Panc1 (cell line): Measurements from ENCODE around the gene MEF2A. TPM values are rescaled to one million over a fixed set of nuclear protein-coding genes. Genes with fewer than 3 reads are reported as not detected.

ENCODE experiments used
- ATAC-seq: fragments of 200-7000 bp; cut with Tn5 transposase; 2 replicates; pipeline ENCODE4 v1.9.1; 2020; ENCODE audit warnings: mild to moderate bottlenecking, moderate library complexity
- BruUV-seq: library from RNA; stranded (reverse); fragments of 400-500 nt; replicated peaks from 2 replicates; lab custom pipeline; 2021; lab: Mats Ljungman, UMichigan
- CTCF ChIA-PET: fragments of 300-600 bp; sonication (Branson Sonifier 250); formaldehyde crosslinking; loops from one replicate; lab custom pipeline; 2022; ENCODE audit warnings: antibody characterized with exemption; lab: Charles Lee
- POLR2A ChIA-PET: fragments of 300-600 bp; sonication (Branson Sonifier 250); formaldehyde crosslinking; loops from one replicate; lab custom pipeline; 2022; ENCODE audit warnings: antibody characterized with exemption; lab: Charles Lee
- DNase-seq: peaks from one replicate; pipeline ENCODE4 v3.0.0-alpha.2; 2010; ENCODE audit warnings: low read depth, low spot score
- H3K27ac ChIP-seq: 2 replicates; pipeline ENCODE4 v1.5.1; 2011; ENCODE audit warnings: mild to moderate bottlenecking, low read length, inconsistent platforms
- H3K27me3 ChIP-seq: fragments of 200-500 bp; sonication (Bioruptor generic); 2 replicates; pipeline ENCODE4 v1.6.0; 2014; ENCODE audit warnings: low read length, inconsistent platforms; ENCODE audit not compliant: control insufficient read depth, insufficient read depth
- H3K36me3 ChIP-seq: fragments of 200-500 bp; sonication (Bioruptor generic); 2 replicates; pipeline ENCODE4 v1.5.1; 2014; ENCODE audit warnings: inconsistent platforms, mild to moderate bottlenecking, low read length, moderate library complexity; ENCODE audit not compliant: control insufficient read depth, insufficient read depth
- H3K4me1 ChIP-seq: 2 replicates; pipeline ENCODE4 v1.5.1; 2011; ENCODE audit warnings: inconsistent platforms, mild to moderate bottlenecking, low read length, moderate library complexity; ENCODE audit not compliant: control insufficient read depth, insufficient read depth
- H3K4me3 ChIP-seq, 2 experiments: 2 replicates each; pipeline ENCODE4 v1.5.1; 2011 to 2012; ENCODE audit warnings: low read depth in 2 of 2, low read length in 2 of 2, mild to moderate bottlenecking in 2 of 2, inconsistent platforms in 1 of 2, moderate library complexity in 1 of 2
- H3K9me3 ChIP-seq: fragments of 200-500 bp; sonication (Bioruptor generic); 2 replicates; pipeline ENCODE4 v1.5.1; 2014; ENCODE audit warnings: low read depth, mild to moderate bottlenecking, inconsistent platforms, low read length, moderate library complexity; ENCODE audit not compliant: control insufficient read depth, insufficient read depth
- POLR2AphosphoS5 ChIP-seq: IDR thresholded peaks from 2 replicates; pipeline ENCODE4 v1.6.1; 2012; ENCODE audit warnings: mild to moderate bottlenecking, low read depth, low read length, moderate library complexity
- SIN3A ChIP-seq: IDR thresholded peaks from 2 replicates; pipeline ENCODE4 v1.6.1; 2012; ENCODE audit warnings: low read depth, mild to moderate bottlenecking, low read length, moderate library complexity, borderline replicate concordance; ENCODE audit not compliant: insufficient read depth
- TCF7L2 ChIP-seq: IDR thresholded peaks from 2 replicates; pipeline ENCODE4 v1.6.1; 2011; ENCODE audit warnings: mild to moderate bottlenecking, low read depth, low read length, inconsistent platforms
- in situ Hi-C: cut with HindIII; loops from 2 replicates; pipeline ENCODE4 v1.10.0; 2016; ENCODE audit warnings: low sequenced_read_pairs, low pct_unique_long_range_greater_than_20kb
- intact Hi-C: fragments of 100-400 bp; cut with micrococcal nuclease; formaldehyde crosslinking; loops from one replicate; pipeline ENCODE4 v1.10.0; 2022; ENCODE audit not compliant: unreplicated experiment
- total RNA-seq: library from RNA; stranded (reverse); gene quantifications from one replicate; pipeline ENCODE4 v1.2.1, GENCODE V29; 2021; ENCODE audit not compliant: unreplicated experiment
- TF ChIP-seq, protein P1 (sequence below): fragments of 450-650 bp; IDR thresholded peaks from 2 replicates; pipeline ENCODE4 v1.5.1; 2017; ENCODE audit warnings: mild to moderate bottlenecking
- TF ChIP-seq, protein P2 (sequence below), 2 experiments: IDR thresholded peaks; 2 replicates each; pipeline ENCODE4 v1.6.1; 2011 to 2012; ENCODE audit warnings: low read depth in 2 of 2, control low read depth in 1 of 2, low read length in 1 of 2, mild to moderate bottlenecking in 1 of 2, moderate library complexity in 1 of 2; ENCODE audit not compliant: insufficient read depth in 1 of 2

Gene MEF2A
- total RNA-seq, 1 experiment from 2014 or later: 31.1 TPM

DNA sequence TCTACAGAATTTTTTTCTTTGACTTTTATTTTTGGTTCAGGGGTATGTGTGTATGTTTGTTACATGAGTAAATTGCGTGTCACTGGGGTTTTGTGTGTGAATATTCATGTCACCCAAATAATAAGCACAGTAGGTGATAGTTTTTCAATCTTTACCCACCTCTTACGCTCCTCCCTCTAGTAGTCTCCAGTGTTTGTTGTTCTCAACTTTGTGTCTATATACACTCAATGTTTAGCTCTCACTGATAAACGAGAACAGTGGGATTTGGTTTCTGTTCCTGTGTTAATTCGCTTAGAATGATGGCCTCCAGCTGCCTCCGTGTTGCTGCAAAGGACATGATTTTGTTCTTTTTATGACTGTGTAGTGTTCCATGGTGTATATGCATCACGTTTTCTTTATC lies 54.4 kb downstream of the MEF2A start:
- Histone ChIP-seq H3K9me3 (peaks cover 9% of the 10 kb centered on the region; the same call in 1 of the 2 replicates), H3K4me1 (no peaks in the 10 kb centered on the region), H3K36me3 (no peaks in the 10 kb centered on the region), H3K27me3 (no peaks in the 10 kb centered on the region), H3K4me3 (no peak overlapping the region), H3K27ac (no peak overlapping the region)
- DNase-seq (no peak), ATAC-seq (no peak)
- TF ChIP-seq, protein P1, sequence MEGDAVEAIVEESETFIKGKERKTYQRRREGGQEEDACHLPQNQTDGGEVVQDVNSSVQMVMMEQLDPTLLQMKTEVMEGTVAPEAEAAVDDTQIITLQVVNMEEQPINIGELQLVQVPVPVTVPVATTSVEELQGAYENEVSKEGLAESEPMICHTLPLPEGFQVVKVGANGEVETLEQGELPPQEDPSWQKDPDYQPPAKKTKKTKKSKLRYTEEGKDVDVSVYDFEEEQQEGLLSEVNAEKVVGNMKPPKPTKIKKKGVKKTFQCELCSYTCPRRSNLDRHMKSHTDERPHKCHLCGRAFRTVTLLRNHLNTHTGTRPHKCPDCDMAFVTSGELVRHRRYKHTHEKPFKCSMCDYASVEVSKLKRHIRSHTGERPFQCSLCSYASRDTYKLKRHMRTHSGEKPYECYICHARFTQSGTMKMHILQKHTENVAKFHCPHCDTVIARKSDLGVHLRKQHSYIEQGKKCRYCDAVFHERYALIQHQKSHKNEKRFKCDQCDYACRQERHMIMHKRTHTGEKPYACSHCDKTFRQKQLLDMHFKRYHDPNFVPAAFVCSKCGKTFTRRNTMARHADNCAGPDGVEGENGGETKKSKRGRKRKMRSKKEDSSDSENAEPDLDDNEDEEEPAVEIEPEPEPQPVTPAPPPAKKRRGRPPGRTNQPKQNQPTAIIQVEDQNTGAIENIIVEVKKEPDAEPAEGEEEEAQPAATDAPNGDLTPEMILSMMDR: no peak
- TF ChIP-seq POLR2AphosphoS5 (no peak), TCF7L2 (no peak), SIN3A (no peak)
- TF ChIP-seq, protein P2, sequence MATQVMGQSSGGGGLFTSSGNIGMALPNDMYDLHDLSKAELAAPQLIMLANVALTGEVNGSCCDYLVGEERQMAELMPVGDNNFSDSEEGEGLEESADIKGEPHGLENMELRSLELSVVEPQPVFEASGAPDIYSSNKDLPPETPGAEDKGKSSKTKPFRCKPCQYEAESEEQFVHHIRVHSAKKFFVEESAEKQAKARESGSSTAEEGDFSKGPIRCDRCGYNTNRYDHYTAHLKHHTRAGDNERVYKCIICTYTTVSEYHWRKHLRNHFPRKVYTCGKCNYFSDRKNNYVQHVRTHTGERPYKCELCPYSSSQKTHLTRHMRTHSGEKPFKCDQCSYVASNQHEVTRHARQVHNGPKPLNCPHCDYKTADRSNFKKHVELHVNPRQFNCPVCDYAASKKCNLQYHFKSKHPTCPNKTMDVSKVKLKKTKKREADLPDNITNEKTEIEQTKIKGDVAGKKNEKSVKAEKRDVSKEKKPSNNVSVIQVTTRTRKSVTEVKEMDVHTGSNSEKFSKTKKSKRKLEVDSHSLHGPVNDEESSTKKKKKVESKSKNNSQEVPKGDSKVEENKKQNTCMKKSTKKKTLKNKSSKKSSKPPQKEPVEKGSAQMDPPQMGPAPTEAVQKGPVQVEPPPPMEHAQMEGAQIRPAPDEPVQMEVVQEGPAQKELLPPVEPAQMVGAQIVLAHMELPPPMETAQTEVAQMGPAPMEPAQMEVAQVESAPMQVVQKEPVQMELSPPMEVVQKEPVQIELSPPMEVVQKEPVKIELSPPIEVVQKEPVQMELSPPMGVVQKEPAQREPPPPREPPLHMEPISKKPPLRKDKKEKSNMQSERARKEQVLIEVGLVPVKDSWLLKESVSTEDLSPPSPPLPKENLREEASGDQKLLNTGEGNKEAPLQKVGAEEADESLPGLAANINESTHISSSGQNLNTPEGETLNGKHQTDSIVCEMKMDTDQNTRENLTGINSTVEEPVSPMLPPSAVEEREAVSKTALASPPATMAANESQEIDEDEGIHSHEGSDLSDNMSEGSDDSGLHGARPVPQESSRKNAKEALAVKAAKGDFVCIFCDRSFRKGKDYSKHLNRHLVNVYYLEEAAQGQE (IDR thresholded peaks at IDR 0.05; ENCODE audit: insufficient read depth in 1 of 2, low read depth in 2 of 2, low read length in 1 of 2): no peak
- no TSS peak for BruUV-seq
- in situ Hi-C loops: no loop called here
- ChIA-PET POLR2A (no interaction called here), CTCF (no interaction called here)
- intact Hi-C loops: no loop called here

DNA sequence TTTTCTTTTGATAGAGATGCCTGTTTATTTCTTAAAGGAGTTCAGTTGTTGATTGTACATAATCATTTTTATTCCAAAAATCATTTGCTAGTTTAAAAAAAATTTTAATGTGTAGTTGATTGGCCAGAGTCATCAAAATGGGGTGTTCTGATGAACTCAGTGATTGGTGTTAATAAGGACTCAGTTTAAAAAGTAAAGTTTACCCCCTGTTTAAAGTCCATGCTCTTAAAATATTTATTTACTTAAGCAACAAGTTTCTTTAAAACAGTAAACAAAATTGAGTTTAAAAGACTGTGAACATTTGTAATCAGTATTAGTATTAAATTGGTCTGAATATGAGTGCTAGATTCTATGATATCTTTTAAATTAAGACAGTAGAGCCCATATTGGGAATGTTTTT lies 56.0 kb downstream of the MEF2A start:
- Histone ChIP-seq H3K4me1 (no peaks in the 10 kb centered on the region), H3K27me3 (no peaks in the 10 kb centered on the region), H3K9me3 (peaks cover 14% of the 10 kb centered on the region; the same call in 1 of the 2 replicates), H3K4me3 (no peak overlapping the region), H3K36me3 (no peaks in the 10 kb centered on the region), H3K27ac (no peak overlapping the region)
- POLR2A ChIA-PET: no interaction called here
- TF ChIP-seq, protein P1: no peak
- TF ChIP-seq, protein P2 (IDR thresholded peaks at IDR 0.05; ENCODE audit: insufficient read depth in 1 of 2, low read depth in 2 of 2, low read length in 1 of 2): no peak
- TF ChIP-seq POLR2AphosphoS5 (no peak), SIN3A (no peak), TCF7L2 (no peak)
- ATAC-seq (no peak), DNase-seq (no peak)
- intact Hi-C loops: no loop called here
- BruUV-seq: no TSS peak
- CTCF ChIA-PET: no interaction called here
- in situ Hi-C loops: no loop called here
